Ishikawa (cell line): ENCODE results near the gene ILDR1.

Experiments
- CEBPB ChIP-seq: IDR thresholded peaks from 2 replicates; pipeline ENCODE4 v1.6.1; 2012
- CREB1 ChIP-seq: IDR thresholded peaks from 2 replicates; pipeline ENCODE4 v1.6.1; 2012; ENCODE audit warnings: low read depth
- EP300 ChIP-seq: IDR thresholded peaks from 2 replicates; pipeline ENCODE4 v1.6.1; 2012; ENCODE audit warnings: borderline replicate concordance
- MAX ChIP-seq: IDR thresholded peaks from 2 replicates; pipeline ENCODE4 v1.6.1; 2012
- NFIC ChIP-seq: IDR thresholded peaks from 2 replicates; pipeline ENCODE4 v1.6.1; 2012
- RAD21 ChIP-seq: IDR thresholded peaks from 2 replicates; pipeline ENCODE4 v1.6.1; 2012; ENCODE audit warnings: low read depth
- REST ChIP-seq: IDR thresholded peaks from 2 replicates; pipeline ENCODE4 v1.6.1; 2012; ENCODE audit warnings: low read depth, mild to moderate bottlenecking
- TAF1 ChIP-seq: IDR thresholded peaks from 2 replicates; pipeline ENCODE4 v1.6.1; 2012; ENCODE audit warnings: low read depth, mild to moderate bottlenecking
- TCF12 ChIP-seq: IDR thresholded peaks from 2 replicates; pipeline ENCODE4 v1.6.1; 2012; ENCODE audit warnings: low read depth
- TEAD4 ChIP-seq: IDR thresholded peaks from 2 replicates; pipeline ENCODE4 v1.6.1; 2012
- USF1 ChIP-seq: IDR thresholded peaks from 2 replicates; pipeline ENCODE4 v1.6.1; 2012
- YY1 ChIP-seq: IDR thresholded peaks from 2 replicates; pipeline ENCODE4 v1.6.1; 2012; ENCODE audit warnings: low read depth

- TF ChIP-seq YY1 (no peak), CREB1 (no peak), CEBPB (no peak), MAX (no peak), EP300 (no peak), TAF1 (no peak), REST (no peak), TEAD4 (no peak), NFIC (no peak), RAD21 (peak; percentile 78), USF1 (no peak), TCF12 (no peak)
These were observed 26.6 kb downstream of the ILDR1 start for GRCh38 chr3:121995161-121996137.
